GM10266 (cell line): ENCODE results near the gene BCL2L15.

Source experiments
- DNase-seq: peaks from one replicate; pipeline ENCODE4 v3.0.0; 2012; ENCODE audit errors: extremely low spot score
- CTCF ChIP-seq: IDR thresholded peaks from 2 replicates; pipeline ENCODE4 v1.5.1; 2012; ENCODE audit warnings: mild to moderate bottlenecking, low read depth; ENCODE audit not compliant: control insufficient read depth, insufficient read depth; ENCODE audit errors: missing control alignments

BCL2L15 gene

DNA sequence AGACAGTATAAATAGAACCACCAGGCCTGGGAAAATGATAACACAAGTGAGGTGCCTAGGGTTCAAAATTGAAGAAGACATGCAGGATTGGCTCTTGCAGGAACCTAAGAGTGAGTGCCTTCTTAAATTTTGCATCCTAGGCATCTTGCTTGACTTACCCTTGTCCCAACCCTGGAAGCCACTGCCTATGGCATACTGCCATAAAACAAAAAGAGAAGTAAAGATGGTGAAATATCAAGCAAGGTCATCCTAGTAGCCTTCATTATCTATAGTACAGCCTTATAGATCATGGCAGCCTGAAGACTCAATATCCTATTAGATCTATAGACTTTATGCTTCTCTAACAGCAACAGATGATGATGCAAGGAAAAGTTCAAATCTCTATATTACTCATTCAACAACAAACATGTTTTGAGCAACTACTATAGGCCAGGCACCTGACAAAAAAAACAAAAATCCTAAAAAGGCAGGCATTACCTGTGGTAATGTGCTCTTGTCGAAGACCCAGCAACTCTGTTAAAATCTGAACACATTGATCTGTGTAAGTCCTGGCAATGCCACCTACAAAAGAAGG is 10.9 kb upstream of the BCL2L15 start:
- TF ChIP-seq CTCF: no peak

GRCh38 chr1:113895961-113896360 is 8.6 kb upstream of the BCL2L15 start:
- no peak for DNase-seq
- TF ChIP-seq CTCF: no peak

More for the DNA sequence above, 10.9 kb upstream of the BCL2L15 start:
- DNase-seq: no peak

GRCh38 chr1:113895098-113895497 is 7.7 kb upstream of the BCL2L15 start:
- no peak for DNase-seq
- no peak for TF ChIP-seq CTCF

GRCh38 chr1:113893267-113893666 is 5.9 kb upstream of the BCL2L15 start:
- TF ChIP-seq CTCF: no peak
- no peak for DNase-seq

GRCh38 chr1:113891631-113892220 is 4.3 kb upstream of the BCL2L15 start:
- no peak for DNase-seq
- no peak for TF ChIP-seq CTCF

DNA sequence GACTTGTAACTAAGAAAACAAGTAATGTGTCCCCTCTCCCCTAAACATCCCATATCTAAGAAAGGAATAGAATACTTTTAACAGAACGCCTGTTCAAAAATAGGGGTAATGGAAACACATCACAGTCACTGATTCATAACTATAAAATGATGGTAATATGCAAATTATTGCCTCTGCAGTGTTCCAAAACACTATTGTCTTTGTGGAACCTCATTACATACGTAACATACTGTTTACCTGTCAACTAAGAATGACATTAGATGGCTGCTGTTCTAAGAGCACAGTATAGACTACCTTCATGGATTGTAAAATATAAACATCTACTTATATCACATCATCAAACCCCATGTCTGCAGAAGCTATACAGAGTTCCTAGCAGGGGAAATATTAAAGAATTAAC is 3.4 kb upstream of the BCL2L15 start:
- no peak for DNase-seq
- no peak for TF ChIP-seq CTCF

DNA sequence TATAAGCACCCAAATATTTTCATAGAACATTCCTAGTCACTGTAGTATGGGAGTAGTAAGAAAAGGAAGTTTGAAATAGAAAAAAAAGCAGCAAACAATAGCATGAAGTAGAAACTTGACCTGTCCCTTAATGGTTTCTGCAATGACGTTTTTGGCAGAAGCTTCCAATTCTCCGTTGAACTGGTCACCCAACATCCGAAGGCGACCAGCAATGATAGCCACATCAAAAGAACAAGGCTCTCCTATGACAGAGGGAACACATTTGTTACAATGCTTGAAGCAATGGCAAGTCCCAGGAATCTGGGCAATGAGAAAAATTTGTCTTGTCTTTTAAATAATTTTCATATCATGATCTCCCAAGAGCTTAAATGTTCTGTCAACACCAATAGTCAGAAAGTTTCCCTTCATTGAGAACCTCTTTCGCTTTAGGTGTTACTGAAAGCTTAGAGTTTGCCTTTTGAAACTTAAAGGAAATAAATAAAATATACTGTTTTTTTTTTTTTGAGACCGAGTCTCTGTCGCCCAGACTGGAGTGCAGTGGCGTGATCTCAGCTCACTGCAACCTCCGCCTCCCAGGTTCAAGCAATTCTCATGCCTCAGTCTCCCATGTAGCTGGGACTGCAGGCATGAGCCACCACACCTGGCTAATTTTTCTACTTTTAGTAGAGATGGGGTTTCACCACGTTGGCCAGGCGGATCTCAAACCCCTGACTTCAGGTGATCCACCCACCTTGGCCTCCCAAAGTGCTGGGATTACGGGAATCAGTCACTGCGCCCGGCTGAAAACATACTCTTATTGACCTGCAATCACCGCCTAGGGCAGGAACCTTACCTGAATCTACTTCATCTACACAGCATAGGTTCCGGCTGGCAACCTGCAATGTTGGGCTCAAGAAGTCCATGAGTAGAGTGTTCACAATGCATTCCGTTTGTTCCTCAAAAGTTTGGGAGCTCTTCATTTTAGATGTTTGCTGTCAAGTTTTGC is 672 bp downstream of the BCL2L15 start:
- no peak for DNase-seq
- no peak for TF ChIP-seq CTCF
